Naive thymus-derived CD8-positive, alpha-beta T cell (primary cell): Measurements from ENCODE around the gene FARSA. TPM values are rescaled to one million over a fixed set of nuclear protein-coding genes. Genes with fewer than 3 reads are reported as not detected.
"Not testable (repeated sequence)": the region's sequence is repeated elsewhere in the genome, so short reads cannot be mapped to it uniquely, and the experiment has no call there.

Source experiments
- ATAC-seq, 2 donors: fragments of 150-1000 bp; cut with Tn5 transposase in 1 of 2; sonication (Bioruptor Pico), chemical (Tn5 transposase) in 1 of 2; 1 replicate in 1 of 2; 2 replicates in 1 of 2; pipeline ENCODE4 v1.10.0; 2021; ENCODE audit warnings: mild to moderate bottlenecking in 2 of 2, moderate library complexity in 2 of 2
- POLR2A ChIA-PET: fragments of 350-600 bp; sonication (Branson Sonifier 250); formaldehyde crosslinking; loops from one replicate; lab custom pipeline; 2021; ENCODE audit warnings: antibody characterized with exemption; lab: Charles Lee
- DNase-seq, 10 donors: peaks; one replicate each; pipeline versions ENCODE4 v3.0.0 to v3.0.0-alpha.2; 2020 to 2022
- H3K27ac Mint-ChIP-seq, 10 donors: one replicate each; pipeline ENCODE4 v1.8.0; 2020 to 2022; ENCODE audit warnings: mild to moderate bottlenecking in 10 of 10, mixed read lengths in 10 of 10, moderate library complexity in 4 of 10, inconsistent platforms in 1 of 10
- H3K27me3 Mint-ChIP-seq, 5 donors: one replicate each; pipeline ENCODE4 v1.8.0; 2021 to 2022; ENCODE audit warnings: mixed read lengths in 5 of 5
- H3K36me3 Mint-ChIP-seq, 3 donors: one replicate each; pipeline ENCODE4 v1.8.0; 2020 to 2022; ENCODE audit warnings: mixed read lengths in 3 of 3, mild to moderate bottlenecking in 2 of 3, inconsistent platforms in 1 of 3
- H3K4me1 Mint-ChIP-seq, 4 donors: one replicate each; pipeline ENCODE4 v1.8.0; 2021 to 2022; ENCODE audit warnings: mixed read lengths in 4 of 4
- H3K4me3 Mint-ChIP-seq, 10 donors: one replicate each; pipeline ENCODE4 v1.8.0; 2020 to 2022; ENCODE audit warnings: mild to moderate bottlenecking in 10 of 10, mixed read lengths in 10 of 10, moderate library complexity in 6 of 10, inconsistent platforms in 1 of 10
- H3K9me3 Mint-ChIP-seq, 9 donors: one replicate each; pipeline ENCODE4 v1.8.0; 2020 to 2022; ENCODE audit warnings: mixed read lengths in 9 of 9, mild to moderate bottlenecking in 3 of 9, inconsistent platforms in 1 of 9, moderate library complexity in 1 of 9
- polyA plus RNA-seq, 3 donors: library from polyadenylated mRNA; unstranded; fragments of 300-500 nt; fragmentation: Illumina TruSeq; gene quantifications; one replicate each; pipeline ENCODE4 v1.2.3, GENCODE V29; 2021
- total RNA-seq, 8 experiments: library from RNA in 2 of 8; stranded (reverse) in 2 of 8; gene quantifications; one replicate each; pipeline ENCODE4 v1.2.3 and lab custom pipeline; 2021 to 2026

The FARSA gene
- total and polyA plus RNA-seq, 5 experiments from 2014 or later = 49.8 to 87.7 (median 60.5) TPM

- Mint-ChIP-seq H3K36me3 (peaks cover 0 to 57% (median 11%) of the 10 kb centered on the region in 3 donors), H3K4me3 (no peak overlapping the region), H3K4me1 (peaks cover 14 to 32% (median 26%) of the 10 kb centered on the region in 4 donors), H3K9me3 (no peaks in the 10 kb centered on the region), H3K27ac (no peak overlapping the region), H3K27me3 (no peaks in the 10 kb centered on the region)
- POLR2A ChIA-PET = interaction anchor here (1.6 to 6.0 kb wide), 2 partner anchors 12 to 39 kb away, joined by 5 to 122 read pairs; partner anchors contain the start of genes GCDH and SYCE2
- ATAC-seq (no peak), DNase-seq (no peak)
These were observed 3.4 kb downstream of the FARSA start for GRCh38 chr19:12930002-12930645.

GRCh38 chr19:12924621-12925310 is 8.7 kb downstream of the FARSA start:
- Mint-ChIP-seq H3K27me3 (no peaks in the 10 kb centered on the region), H3K9me3 (no peaks in the 10 kb centered on the region), H3K36me3 (peaks cover 0 to 68% (median 23%) of the 10 kb centered on the region in 3 donors), H3K27ac (no peak overlapping the region), H3K4me3 (no peak overlapping the region), H3K4me1 (peaks cover 0 to 5% (median 3%) of the 10 kb centered on the region in 4 donors)
- POLR2A ChIA-PET = interaction anchor here (0.9 to 12.8 kb wide), 3 partner anchors 7 to 176 kb away, joined by 3 to 122 read pairs (median 3); partner anchors contain the start of gene FARSA
- no peak for DNase-seq
- ATAC-seq = no peak

GRCh38 chr19:12922959-12923358 is 10.6 kb downstream of the FARSA start:
- Mint-ChIP-seq H3K4me1 (peaks cover 6 to 14% (median 13%) of the 10 kb centered on the region in 4 donors), H3K9me3 (no peaks in the 10 kb centered on the region), H3K4me3 (peak overlapping the region in 1 of 10 donors; percentile 33), H3K36me3 (peaks cover 0 to 51% (median 19%) of the 10 kb centered on the region in 3 donors), H3K27me3 (peaks cover 0 to 2% (median 0%) of the 10 kb centered on the region in 5 donors), H3K27ac (peak overlapping the region in 4 of 10 donors; percentile 7 to 86 (median 50))
- POLR2A ChIA-PET = interaction anchor here (1.4 to 12.8 kb wide), 2 partner anchors 9 to 10 kb away, joined by 3 to 122 read pairs; partner anchors contain the start of gene FARSA
- ATAC-seq (no peak), DNase-seq (no peak)

DNA sequence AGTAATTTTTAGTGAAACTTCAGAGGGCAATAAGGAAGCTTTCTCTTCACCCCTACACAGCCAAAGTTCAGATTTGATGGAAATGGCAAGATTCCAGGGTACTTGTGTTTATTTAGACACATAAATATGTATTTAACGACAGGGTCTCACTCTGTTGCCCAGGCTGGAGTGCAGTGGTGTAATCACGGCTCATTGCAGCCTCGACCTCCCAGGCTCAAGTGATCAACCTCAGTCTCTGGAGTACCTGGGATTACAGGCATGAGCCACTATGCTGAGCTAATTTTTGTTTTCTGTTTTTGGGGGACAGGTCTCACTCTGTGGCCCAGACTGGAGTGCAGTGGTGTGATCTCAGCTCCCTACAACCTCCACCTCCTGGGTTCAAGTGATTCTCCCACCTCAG is 12.5 kb downstream of the FARSA start:
- POLR2A ChIA-PET = interaction anchor here (0.7 to 12.8 kb wide), 3 partner anchors 11 to 174 kb away, joined by 3 to 122 read pairs (median 6); partner anchors contain the start of gene FARSA
- peaks cover 0 to 2% (median 0%) of the 10 kb centered on the region in 5 donors for H3K27me3 Mint-ChIP-seq
- H3K27ac Mint-ChIP-seq = peak overlapping the region in 5 of 10 donors; percentile 7 to 59 (median 47)
- no peak for DNase-seq
- peaks cover 6 to 20% (median 13%) of the 10 kb centered on the region in 4 donors for H3K4me1 Mint-ChIP-seq
- H3K9me3 Mint-ChIP-seq = no peaks in the 10 kb centered on the region
- no peak for ATAC-seq
- peaks cover 0 to 34% (median 13%) of the 10 kb centered on the region in 3 donors for H3K36me3 Mint-ChIP-seq
- peak overlapping the region in 1 of 10 donors; percentile 12 for H3K4me3 Mint-ChIP-seq

DNA sequence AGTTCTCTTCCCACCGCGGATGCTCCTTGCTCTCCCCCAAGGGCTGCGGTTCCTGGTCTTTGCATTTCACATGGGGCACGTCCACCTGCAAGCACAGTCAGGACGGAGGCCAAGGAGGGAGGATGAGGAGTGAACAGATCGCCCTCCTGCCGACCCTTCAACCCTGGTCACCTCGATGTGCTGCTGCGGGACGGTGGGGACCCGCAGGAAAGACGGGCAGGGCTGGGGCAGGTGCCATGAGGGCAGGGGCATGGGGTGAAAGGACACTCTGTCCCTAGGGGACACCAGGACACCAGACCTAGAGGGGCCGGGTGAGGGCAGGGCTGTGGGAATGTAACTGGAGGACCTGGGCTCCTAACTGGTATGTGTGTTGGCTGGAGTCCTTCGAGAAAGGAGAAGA is 15.3 kb downstream of the FARSA start:
- Mint-ChIP-seq H3K4me1 (peaks cover 17 to 47% (median 28%) of the 10 kb centered on the region in 4 donors), H3K36me3 (peaks cover 0 to 6% (median 5%) of the 10 kb centered on the region in 3 donors), H3K4me3 (peak overlapping the region in 9 of 10 donors; percentile 7 to 77 (median 66)), H3K27me3 (peaks cover 0 to 2% (median 0%) of the 10 kb centered on the region in 5 donors), H3K27ac (peak overlapping the region in 3 of 10 donors; percentile 24 to 96 (median 67)), H3K9me3 (no peaks in the 10 kb centered on the region)
- no peak for ATAC-seq
- DNase-seq = no peak
- POLR2A ChIA-PET = interaction anchor here (1.0 to 12.8 kb wide), 5 partner anchors 14 to 47 kb away, joined by 3 to 122 read pairs (median 9); partner anchors contain the start of genes DNASE2, FARSA and GCDH

GRCh38 chr19:12915860-12916259 is 17.7 kb downstream of the FARSA start:
- not testable (repeated sequence) for H3K27me3 Mint-ChIP-seq, H3K36me3 Mint-ChIP-seq
- peak overlapping the region in 3 of 10 donors; percentile 28 to 37 (median 36) for H3K4me3 Mint-ChIP-seq

GRCh38 chr19:12913851-12914690 is 19.4 kb downstream of the FARSA start:
- Mint-ChIP-seq H3K9me3 (no peaks in the 10 kb centered on the region), H3K4me1 (peaks cover 14 to 44% (median 25%) of the 10 kb centered on the region in 4 donors), H3K27ac (peak overlapping the region; percentile 93 to 99 (median 98)), H3K4me3 (peak overlapping the region; percentile 60 to 83 (median 75)), H3K27me3 (peaks cover 0 to under 1% (median 0%) of the 10 kb centered on the region in 5 donors), H3K36me3 (no peaks in the 10 kb centered on the region)
- POLR2A ChIA-PET = interaction anchor here (0.6 to 12.8 kb wide), 20 partner anchors 9 to 190 kb away, joined by 3 to 122 read pairs (median 5); partner anchors contain the start of genes CALR, FARSA, GADD45GIP1 and GCDH
- ATAC-seq (peak; percentile 94 to 95), DNase-seq (peak in 9 of 10 donors; percentile 47 to 81 (median 59))

More at GRCh38 chr19:12915860-12916259, 17.7 kb downstream of the FARSA start:
- ATAC-seq, DNase-seq, H3K9me3 Mint-ChIP-seq: not testable (repeated sequence)
- POLR2A ChIA-PET = interaction anchor here (0.6 to 12.8 kb wide), 7 partner anchors 13 to 219 kb away, joined by 3 to 122 read pairs (median 12); partner anchors contain the start of genes CALR, FARSA, FBXW9 and GCDH
- Mint-ChIP-seq H3K4me1 (peaks cover 15 to 50% (median 30%) of the 10 kb centered on the region in 4 donors), H3K27ac (peak overlapping the region in 5 of 10 donors; percentile 16 to 82 (median 55))

GRCh38 chr19:12913011-12913561 is 20.4 kb downstream of the FARSA start:
- DNase-seq (no peak), ATAC-seq (no peak)
- peaks cover 13 to 37% (median 17%) of the 10 kb centered on the region in 4 donors for H3K4me1 Mint-ChIP-seq
- H3K27me3 Mint-ChIP-seq = no peaks in the 10 kb centered on the region
- no peaks in the 10 kb centered on the region for H3K9me3 Mint-ChIP-seq
- POLR2A ChIA-PET = interaction anchor here (0.5 to 12.8 kb wide), 16 partner anchors 10 to 204 kb away, joined by 3 to 122 read pairs (median 5); partner anchors contain the start of genes CALR, FARSA, GADD45GIP1 and GCDH
- H3K27ac Mint-ChIP-seq = peak overlapping the region; percentile 93 to 99 (median 98)
- no peaks in the 10 kb centered on the region for H3K36me3 Mint-ChIP-seq
- H3K4me3 Mint-ChIP-seq = peak overlapping the region in 4 of 10 donors; percentile 10 to 82 (median 52)

GRCh38 chr19:12912571-12912970 is 20.9 kb downstream of the FARSA start:
- Mint-ChIP-seq H3K4me3 (no peak overlapping the region), H3K36me3 (no peaks in the 10 kb centered on the region), H3K27ac (peak overlapping the region in 9 of 10 donors; percentile 23 to 98 (median 81)), H3K27me3 (no peaks in the 10 kb centered on the region), H3K4me1 (peaks cover 13 to 37% (median 17%) of the 10 kb centered on the region in 4 donors), H3K9me3 (no peaks in the 10 kb centered on the region)
- DNase-seq (no peak), ATAC-seq (no peak)
- POLR2A ChIA-PET = interaction anchor here (0.5 to 12.8 kb wide), 11 partner anchors 9 to 148 kb away, joined by 3 to 122 read pairs (median 9); partner anchors contain the start of genes CALR, FARSA, GADD45GIP1 and GCDH

DNA sequence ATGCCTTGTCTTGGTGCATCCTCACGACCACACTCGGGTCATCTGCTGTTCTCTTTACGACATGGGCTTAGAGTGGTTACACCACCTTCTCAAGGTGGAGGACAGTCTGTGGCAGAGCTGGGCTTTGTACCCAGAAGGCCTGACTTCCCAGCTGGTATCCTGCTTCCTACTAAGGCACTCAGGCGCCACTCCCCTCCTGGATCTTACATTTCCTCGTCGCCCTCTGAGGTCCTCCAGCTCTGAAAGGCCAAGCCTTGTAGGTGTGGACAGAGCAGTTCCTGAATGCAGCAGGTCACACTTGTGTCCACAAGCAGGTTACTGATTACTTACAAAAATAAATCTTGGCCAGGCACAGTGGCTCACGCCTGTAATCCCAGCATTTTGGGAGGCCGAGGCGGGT is 26.3 kb downstream of the FARSA start:
- H3K36me3 Mint-ChIP-seq = peaks cover 0 to 2% (median 0%) of the 10 kb centered on the region in 3 donors

More for the DNA sequence above, 26.3 kb downstream of the FARSA start:
- H3K4me1 Mint-ChIP-seq = peaks cover 0 to 2% (median under 1%) of the 10 kb centered on the region in 4 donors
- DNase-seq (no peak), ATAC-seq (no peak)
- no peak overlapping the region for H3K4me3 Mint-ChIP-seq
- H3K27me3 Mint-ChIP-seq = no peaks in the 10 kb centered on the region
- H3K27ac Mint-ChIP-seq = no peak overlapping the region
- H3K9me3 Mint-ChIP-seq = no peaks in the 10 kb centered on the region
- POLR2A ChIA-PET = interaction anchor here (0.6 to 2.1 kb wide), 2 partner anchors 16 to 36 kb away, joined by 4 to 7 read pairs; partner anchors contain the start of gene GCDH
